WI38 (cell line): ENCODE measurements around the gene FLVCR2.
"Not testable (repeated sequence)": the region's sequence is repeated elsewhere in the genome, so short reads cannot be mapped to it uniquely, and the experiment has no call there.

ENCODE experiments used
- H3K4me3 ChIP-seq: 2 replicates; pipeline ENCODE4 v1.5.1; 2011; ENCODE audit warnings: low read depth, mild to moderate bottlenecking, control low read depth, low read length
- CTCF ChIP-seq: IDR thresholded peaks from 2 replicates; pipeline ENCODE4 v1.5.1; 2012; ENCODE audit warnings: low read depth, mild to moderate bottlenecking, control low read depth, low read length

The FLVCR2 gene

GRCh38 chr14:75690010-75690409, 111.6 kb downstream of the FLVCR2 start:
- no peak overlapping the region for H3K4me3 ChIP-seq
- no peak for TF ChIP-seq CTCF

GRCh38 chr14:75695025-75695424, 116.6 kb downstream of the FLVCR2 start:
- H3K4me3 ChIP-seq, result not testable (repeated sequence)

GRCh38 chr14:75697386-75697785, 119.0 kb downstream of the FLVCR2 start:
- no peak for TF ChIP-seq CTCF

More at GRCh38 chr14:75697386-75697785, 119.0 kb downstream of the FLVCR2 start:
- H3K4me3 ChIP-seq, result no peak overlapping the region
